NCI-H2227 (cell line): Measurements from ENCODE around the gene PCNX2.
"Not testable (repeated sequence)": the region's sequence is repeated elsewhere in the genome, so short reads cannot be mapped to it uniquely, and the experiment has no call there.

Source experiments
- DNase-seq: peaks from one replicate; lab custom pipeline; 2025; ENCODE audit not compliant: unreplicated experiment; lab: John Stamatoyannopoulos, UW

The PCNX2 gene

DNA sequence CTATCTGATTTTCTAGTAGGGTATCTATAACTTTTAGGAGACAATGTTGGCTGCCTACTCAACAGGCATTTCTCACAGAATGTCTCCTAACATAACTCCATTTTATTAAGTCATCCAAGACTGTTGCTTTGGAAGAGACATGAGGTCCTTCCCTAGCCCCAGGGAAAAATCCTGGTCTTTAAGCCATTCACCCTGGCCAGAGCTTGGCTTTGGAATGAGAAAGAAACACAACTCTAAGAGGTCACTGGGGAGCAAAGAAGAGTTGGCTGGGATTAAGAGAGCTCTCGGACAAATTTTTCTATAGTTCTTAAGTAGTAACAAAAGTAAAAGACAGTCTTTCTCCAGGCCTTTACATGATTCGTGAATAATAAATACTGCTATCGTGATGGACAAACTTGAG lies 57.9 kb downstream of the PCNX2 start:
- DNase-seq: no peak

DNA sequence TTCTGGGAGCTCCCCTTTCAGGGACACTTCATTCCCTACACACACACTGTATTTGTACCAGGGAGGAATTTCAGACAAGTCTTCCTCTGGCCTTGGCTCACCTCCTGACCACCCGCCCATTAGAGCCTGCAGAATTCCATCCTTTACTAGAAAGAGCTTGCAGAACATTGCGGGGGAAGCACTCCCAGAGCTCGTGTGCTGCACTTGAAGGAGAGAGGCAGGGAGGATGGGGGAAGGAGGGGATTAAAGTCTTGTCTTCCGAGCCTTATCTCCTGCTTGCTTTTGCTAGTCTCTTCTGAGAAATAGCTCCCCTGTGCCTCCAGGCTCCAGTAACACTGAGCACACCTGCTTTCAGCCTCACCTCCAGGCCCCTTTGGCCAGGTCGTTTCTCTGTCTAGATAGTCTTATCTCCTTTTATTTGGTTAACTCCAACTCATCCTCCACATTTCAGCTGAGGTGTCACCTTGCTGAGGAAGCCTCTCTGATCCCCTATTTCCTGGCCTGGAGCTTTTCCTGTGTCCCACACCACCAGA lies 62.0 kb downstream of the PCNX2 start:
- no peak for DNase-seq

DNA sequence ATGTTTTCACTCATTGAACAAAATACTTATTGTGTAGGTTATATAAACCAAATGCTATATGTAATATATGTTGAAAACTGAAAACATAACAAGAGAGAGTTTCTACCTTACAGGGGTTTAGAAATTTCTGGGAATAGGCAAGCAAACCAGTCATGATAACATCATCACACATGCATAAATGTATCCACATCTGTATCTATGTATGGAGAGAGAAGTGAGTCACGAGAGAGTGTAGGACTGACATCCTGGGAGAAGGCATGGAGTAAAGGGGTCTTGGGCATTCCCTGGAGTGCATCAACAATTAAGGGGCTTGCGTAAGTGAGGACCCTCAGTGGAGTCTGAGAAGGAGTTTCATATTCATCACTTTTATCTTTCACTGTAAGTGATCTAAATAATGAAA lies 65.5 kb downstream of the PCNX2 start:
- no peak for DNase-seq

DNA sequence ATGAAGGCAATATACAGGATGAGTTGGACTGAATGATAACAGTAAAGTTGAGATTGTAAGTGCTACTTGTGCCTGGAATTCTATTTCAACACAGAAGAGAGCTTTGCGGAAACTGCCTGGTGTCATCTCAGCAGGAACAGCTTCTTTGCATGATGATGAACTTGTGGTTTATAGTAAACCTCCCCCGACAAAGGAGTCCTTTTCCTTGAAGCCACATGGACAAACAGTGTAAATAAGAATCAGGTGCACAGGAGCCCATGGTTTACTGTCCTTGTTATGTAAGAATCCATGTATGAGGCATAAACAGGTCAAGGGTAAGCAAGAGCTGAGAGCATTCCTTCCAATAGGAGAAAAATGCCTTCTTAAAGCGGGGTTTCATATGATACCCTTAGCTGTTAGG lies 66.2 kb downstream of the PCNX2 start:
- DNase-seq: no peak

DNA sequence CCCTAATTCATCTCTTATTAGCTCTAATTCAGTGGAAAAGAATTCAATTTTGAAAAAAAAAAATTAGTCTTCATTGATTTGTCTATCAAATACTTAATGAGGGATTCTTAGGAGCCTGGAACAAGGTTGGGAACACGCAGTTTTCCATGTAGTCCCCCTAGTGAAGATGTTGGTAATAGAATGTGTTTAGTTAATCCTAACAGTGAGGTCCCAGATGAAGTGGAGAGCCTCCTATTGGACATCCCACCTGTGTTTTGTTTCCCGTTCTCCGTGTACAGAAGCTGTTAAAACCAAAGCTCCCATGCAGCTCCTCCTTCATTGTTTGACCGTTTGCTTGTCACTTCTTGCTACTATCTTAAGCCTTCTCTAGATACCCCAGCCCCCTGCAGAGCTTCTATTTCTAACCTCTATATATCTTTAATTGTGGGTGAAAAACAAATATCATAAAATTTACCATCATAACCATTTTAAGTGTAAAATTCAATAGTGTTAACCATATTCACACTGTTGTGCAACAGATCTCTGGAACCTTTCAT lies 67.5 kb downstream of the PCNX2 start:
- no peak for DNase-seq

DNA sequence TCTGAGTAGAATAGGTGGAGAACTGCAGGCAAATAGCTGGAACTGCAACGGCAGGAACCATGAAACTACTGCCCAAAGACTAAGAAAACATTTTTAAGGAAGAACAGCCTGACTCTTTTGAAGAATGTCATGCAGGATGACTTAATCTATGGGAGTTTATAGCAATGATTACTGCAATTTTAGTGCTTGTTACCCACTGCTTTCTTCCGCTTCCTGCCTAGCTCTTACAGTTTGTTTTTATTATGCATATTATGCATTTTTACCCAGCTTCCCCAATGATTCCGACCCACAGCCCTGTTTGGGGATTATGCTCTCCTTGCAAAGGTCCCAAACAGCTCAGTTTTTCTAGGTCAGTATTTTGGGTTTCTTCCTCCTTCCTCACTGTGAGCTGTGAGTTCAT lies 71.2 kb downstream of the PCNX2 start:
- DNase-seq: no peak

DNA sequence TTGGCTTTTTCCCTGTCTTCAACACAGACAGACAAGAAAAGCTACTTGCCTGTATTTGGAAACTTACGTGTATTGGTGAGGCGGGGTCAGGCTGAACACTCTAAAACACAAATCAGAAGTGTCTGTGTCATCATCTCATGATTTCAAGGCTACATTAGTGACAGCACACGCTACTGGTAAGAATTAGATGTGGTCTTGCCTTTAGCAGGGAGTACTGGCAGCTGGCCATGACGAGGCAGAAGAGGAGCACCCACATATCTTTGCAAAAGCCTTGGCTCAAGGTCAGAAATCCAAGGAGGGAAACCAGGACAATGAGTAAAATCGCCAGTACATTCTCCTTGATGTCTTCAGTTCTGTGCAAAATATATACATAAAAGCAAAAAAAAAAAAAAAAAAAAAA lies 77.7 kb downstream of the PCNX2 start:
- no peak for DNase-seq

DNA sequence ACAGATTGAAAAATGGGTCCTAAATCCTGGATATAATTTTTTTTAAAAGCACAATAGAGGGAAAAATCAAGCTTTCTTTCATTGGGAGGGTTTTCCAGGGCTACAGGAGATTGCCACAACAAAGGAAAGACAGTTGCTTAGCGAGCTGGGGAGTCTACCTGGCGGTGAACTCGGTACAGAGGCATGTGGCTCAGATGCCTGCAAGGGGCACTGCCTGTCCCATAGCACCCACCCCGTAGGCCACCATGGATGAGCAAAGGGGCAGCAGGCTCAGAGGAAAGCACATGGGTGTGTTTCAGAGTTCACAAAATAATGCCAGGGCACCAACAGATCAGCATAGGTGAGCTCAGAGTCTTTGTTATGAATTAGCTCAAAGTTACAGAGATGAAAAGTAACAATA lies 79.5 kb downstream of the PCNX2 start:
- no peak for DNase-seq

DNA sequence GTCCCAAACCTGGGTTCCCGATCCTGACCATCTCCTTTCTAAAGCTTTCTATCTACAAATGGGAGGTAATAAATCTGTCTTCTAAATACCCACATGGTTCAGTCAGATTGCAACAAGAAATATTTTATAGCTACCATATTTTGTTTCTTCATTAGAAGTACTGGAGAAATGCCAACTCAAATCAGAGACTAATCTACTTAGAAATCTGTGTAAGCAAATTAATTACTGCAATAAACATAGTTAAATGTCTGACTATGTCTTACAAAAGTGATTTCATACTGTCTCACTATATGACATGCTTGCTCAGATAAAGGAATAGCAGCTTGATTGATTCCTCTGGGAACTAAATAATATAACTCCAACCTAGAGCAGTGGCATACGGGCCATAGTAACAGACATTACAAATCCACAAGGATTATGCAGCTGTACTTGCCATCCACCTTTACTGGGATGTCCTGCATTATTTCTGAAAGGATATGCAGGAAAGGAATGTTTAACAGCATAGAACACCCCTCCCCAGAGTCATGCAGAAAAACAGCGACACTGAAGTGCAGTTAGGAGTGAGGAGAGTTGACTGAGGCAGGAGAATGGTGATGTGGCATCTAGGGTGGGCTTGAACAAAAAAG lies 80.3 kb downstream of the PCNX2 start:
- no peak for DNase-seq

DNA sequence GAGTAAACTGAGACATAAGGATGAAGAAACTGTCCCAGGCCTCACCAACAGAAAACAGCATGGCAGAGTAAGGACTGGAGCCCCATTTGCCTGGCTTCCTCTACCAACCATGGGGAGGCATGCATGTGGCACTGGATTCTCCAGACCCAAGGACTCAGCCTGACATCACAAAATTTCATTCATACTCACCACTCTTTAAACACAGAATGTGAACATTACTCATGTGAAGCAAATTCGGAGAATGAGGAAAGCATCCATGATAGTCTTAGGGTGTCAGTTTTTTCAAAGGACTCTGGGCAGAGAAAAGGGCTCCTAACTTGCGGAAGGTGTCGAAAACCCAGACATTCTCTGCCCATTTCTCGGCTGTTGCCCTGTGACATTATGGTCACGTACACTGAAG lies 83.9 kb downstream of the PCNX2 start:
- no peak for DNase-seq

DNA sequence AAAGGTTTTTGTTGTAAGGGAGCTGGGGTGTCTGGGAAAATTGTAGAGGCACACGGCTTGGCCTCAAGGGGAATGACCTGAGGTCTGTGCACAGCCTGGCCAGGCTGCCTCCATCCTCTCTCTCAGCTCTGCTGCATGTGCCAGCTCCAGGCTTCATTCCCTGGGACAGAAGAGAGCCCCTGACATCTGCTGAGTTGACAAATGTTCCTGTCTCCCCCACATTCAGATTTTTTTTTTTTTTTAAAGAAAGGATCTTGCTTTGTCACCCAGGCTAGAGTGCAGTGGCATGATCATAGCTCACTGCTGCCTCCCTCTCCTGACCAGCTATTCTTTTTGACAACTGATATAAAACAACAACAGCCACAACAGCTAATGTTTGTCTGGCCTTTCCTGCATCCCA lies 84.4 kb downstream of the PCNX2 start:
- no peak for DNase-seq

DNA sequence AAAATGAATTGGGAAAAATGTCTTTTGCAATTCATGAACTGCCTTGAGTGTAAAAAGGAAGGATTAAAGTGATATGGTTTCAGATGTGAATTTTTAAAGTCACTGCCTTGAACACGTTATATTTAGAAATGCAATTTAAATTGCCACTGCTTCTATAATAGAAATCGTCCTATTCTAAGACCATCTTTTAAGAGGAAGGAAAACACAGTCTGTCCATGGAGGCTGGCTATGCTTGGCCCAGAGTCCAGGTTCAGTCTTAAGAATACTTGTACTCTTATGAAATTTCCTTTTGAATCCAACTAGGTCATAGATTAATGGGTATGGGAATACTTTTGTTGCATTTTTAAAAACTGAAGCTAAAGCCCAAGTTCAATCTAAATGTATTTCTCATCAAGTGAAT lies 86.0 kb downstream of the PCNX2 start:
- no peak for DNase-seq

DNA sequence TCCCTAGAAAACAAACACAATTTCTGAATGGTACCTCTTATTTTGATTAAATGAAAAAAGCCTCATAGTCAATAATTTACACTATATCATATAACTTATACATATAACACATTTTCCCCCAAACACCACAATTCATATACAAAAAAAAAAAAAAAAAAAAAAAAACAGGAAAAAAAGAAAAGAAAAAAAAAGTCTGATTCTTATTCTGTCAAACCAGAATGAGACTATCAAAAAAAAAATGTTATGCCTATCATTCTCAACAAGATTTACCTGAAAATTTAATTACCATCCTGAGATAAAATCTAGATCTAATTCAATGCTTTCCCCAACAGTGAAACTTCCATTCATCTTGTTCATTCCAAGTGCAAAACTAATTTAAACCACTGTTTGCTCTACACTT lies 86.8 kb downstream of the PCNX2 start:
- DNase-seq: no peak

DNA sequence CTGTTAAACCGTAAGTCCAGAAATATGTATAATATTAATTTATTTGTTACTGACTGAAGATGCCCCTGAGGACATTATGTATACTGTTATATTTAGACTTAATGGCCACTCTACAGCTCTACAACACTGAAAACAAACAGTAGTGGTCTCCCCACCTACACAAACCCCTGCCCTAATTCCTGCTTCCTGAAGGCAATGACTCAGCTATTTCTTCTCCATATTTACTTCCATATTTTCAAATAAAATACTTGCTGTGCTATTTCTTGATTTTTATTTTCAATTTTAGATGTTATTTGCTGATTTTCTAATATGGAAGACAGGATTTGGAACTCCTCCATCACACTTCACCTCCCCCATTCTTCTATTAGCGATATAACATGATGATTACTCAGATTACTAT lies 97.6 kb downstream of the PCNX2 start:
- no peak for DNase-seq

DNA sequence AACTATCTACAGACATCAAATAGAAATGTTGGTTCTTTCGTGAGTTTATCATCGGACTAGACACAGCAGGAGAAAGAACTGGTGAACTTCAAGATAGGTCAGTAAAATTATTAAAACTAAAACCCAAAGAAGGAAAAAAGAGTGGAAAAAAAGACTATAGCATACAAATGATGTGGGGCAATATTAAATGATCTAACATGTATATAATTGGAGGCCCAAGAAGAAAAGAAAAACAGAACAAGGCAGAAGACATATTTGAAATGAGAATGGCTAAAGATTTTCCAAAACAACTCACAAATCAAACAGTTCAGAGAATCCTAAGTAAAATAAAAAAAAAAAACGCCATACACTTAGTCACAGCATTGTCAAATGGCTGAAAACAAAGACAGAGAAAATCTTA lies 101.8 kb downstream of the PCNX2 start:
- DNase-seq: no peak

DNA sequence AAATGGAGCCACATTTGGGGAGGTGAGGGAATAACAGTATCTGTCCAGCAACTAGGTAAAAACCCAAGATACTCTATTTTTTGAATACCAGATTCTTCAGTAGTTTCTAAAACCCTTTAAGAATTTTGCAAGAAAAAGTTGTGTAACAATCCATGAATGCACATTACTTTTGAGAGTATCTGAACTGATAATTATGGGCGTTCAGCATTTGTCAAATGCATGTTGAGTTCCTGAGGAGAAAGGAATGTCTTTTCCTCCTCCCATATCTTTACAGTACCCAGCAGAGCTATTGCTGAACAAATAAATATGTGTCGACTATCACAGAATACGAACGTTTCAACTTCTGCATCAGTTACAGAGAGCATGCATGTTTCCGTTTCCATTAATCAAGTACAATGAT lies 104.5 kb downstream of the PCNX2 start:
- DNase-seq: no peak

DNA sequence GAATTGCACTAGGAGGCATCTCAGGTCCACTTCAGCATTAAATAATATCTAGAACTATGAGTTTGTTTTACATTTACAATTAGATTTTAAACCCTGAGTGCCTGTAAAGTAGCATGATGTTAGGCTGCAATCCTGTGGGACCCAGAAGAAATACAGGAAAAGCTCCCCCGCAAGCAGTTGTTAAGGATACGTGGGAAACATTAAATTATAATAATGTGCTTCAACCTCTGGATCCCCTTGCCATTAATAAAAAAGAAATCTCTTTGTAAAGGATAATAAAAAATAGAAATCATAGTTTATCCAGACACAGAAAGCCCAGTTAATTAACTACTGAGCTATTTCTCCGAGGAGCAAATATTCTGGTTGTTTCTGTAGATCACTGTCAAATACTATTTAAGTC lies 106.0 kb downstream of the PCNX2 start:
- no peak for DNase-seq

DNA sequence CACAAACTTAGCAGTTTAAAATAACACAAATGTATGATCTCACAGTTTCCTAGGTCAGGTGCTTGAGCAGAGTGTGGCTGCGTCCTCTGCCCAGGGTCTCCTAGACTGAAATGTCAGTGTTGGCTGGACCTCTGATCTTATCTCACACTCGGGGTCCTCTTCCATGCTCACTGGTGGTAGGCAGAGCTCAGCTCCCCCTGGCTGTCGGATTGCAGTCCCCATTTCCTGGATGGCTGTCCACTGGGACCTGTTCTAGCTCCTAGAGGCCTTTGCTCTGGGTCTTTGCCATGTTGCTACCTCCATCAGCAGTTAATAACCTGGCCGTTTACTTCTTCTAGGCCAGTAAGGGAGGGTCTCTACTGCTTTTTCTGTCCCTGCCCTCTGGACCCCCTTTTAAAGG lies 107.5 kb downstream of the PCNX2 start:
- no peak for DNase-seq

DNA sequence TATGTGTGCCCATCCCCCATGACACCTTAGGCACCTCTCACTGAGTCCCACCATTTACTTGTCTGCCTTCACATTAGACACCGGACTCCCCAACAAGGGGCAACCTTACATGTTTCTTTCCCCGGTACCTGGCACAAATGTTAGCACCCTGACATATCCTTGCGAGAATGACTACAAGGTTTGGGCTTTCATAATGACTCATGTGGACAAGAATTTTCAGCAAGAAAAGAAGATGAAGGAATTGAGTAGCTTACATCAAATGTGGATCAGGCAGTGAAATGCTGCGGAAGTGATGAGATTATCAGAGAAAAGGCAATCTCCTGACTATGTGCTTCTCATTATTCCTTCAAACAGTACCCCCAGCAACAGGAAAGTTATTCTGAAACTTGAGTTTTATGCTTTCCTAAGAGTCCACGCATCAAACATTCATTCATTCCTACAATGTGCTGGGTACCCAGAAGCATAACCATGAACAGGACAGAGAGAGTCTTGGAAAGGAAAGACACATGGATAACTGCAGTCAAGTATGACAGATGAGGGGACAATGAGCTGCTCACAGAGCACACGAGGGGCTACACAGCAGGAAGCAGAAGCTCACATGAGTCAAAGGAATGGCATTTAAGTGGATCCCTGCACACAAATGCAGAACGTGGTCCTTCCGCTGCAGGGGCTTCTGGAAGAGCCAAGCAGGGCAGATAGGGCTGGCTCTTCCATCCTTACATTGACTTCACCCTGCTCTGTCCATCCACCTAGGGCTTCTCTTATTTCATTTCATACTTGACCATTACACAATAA lies 112.1 kb downstream of the PCNX2 start:
- no peak for DNase-seq

DNA sequence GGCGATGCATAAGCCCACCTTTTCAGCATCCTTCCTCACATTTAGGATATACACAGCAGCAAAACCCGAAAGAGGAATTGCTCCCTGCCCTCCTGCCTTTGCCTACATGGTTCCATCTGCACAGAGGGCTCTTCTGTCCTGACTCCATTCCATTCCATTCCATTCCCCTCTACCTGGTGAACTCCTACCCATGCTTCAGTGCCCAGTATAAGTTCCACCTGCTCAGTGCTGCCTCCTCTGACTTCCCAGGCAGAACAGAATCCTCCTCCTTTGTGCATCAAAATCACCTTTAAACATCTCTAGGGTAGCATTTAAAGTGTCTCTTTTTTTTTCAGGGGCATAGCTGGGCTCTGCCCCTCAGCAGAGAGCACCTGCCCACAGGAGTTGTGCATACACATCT lies 112.9 kb downstream of the PCNX2 start:
- DNase-seq: no peak

DNA sequence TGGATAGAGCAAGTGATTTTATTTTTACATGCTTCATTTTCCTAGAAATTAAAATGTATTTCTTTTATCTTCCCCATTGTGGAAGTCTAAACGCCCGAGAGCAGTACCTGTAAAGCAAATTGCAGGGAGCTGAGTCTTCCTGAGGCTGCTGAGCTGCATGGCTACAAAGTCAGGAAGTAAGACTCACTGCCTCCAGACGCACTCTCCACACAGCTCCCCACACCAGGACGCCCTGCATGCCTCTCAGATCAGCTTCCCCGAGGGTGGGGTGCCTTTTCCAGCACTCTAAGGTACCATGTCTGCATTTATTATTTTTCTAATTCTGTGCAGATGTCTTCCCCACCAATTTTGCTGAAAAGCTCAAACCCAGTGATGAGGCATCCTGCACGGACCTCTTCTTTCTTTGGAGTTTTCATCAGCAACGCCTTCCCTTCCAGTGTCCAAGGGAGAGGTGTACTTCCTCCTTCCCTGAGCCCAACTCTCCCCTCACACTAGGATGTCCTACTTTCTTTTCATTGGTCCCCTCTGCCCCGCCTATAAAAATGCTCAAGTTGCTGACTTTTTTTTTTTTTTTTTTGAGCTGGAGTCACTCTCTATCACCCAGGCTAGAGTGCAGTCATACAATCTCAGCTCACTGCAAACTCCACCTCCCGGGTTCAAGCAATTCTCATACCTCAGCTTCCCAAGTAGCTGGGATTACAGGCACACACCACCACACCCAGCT lies 114.7 kb downstream of the PCNX2 start:
- DNase-seq: no peak

DNA sequence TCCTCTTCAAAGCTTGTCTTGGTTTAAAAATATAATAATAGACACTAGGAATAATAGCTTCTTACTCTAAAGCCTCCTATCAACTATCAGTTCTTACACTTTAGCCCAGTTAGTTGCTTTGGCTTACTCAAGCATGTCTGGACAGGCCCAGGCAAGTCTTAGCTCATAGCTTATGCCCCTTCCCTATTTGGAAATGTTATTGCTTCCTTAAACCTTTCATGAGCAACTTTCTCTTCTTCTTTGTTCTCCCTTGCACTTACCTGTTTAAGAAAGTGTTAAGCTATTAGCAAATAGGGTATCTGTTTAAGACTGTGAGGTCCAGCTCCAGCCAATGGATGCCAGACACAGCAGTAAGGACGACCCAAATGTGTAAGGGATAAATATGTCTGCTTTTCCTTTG lies 115.9 kb downstream of the PCNX2 start:
- DNase-seq: not testable (repeated sequence)
